ENCODE data around the gene PTPN14.
"Not testable (repeated sequence)": the region's sequence is repeated elsewhere in the genome, so short reads cannot be mapped to it uniquely, and the experiment has no call there.

PTPN14 gene

GRCh38 chr1:214551436-214552173 lies at the start of gene PTPN14:
TSS of gene PTPN14 (minus strand) at chr1:214551602. CDS start at chr1:214464803, 86,799 bp downstream.
- no peak for DNase-seq

GRCh38 chr1:214593158-214593557 lies 41.8 kb upstream of the PTPN14 start:
- no peak for DNase-seq

GRCh38 chr1:214591918-214592317 lies 40.5 kb upstream of the PTPN14 start:
- DNase-seq: not testable (repeated sequence)

- DNase-seq: no peak
Measured at GRCh38 chr1:214590696-214591095, 39.3 kb upstream of the PTPN14 start.

GRCh38 chr1:214588963-214589597 lies 37.7 kb upstream of the PTPN14 start:
- DNase-seq: no peak

- no peak for DNase-seq
Measured at GRCh38 chr1:214587165-214587564, 35.8 kb upstream of the PTPN14 start.

- no peak for DNase-seq
Measured at GRCh38 chr1:214586621-214587020, 35.2 kb upstream of the PTPN14 start.

GRCh38 chr1:214584805-214585766 lies 33.7 kb upstream of the PTPN14 start:
- no peak for DNase-seq

GRCh38 chr1:214583824-214584554 lies 32.6 kb upstream of the PTPN14 start:
- DNase-seq: no peak

- no peak for DNase-seq
Measured at GRCh38 chr1:214583113-214583512, 31.7 kb upstream of the PTPN14 start.

GRCh38 chr1:214582289-214582891 lies 31.0 kb upstream of the PTPN14 start:
- DNase-seq: no peak

- no peak for DNase-seq
Measured at GRCh38 chr1:214581785-214582184, 30.4 kb upstream of the PTPN14 start.

- no peak for DNase-seq
Measured at GRCh38 chr1:214579183-214579582, 27.8 kb upstream of the PTPN14 start.

GRCh38 chr1:214576120-214576519 lies 24.7 kb upstream of the PTPN14 start:
- DNase-seq: not testable (repeated sequence)

- no peak for DNase-seq
Measured at GRCh38 chr1:214574598-214575411, 23.4 kb upstream of the PTPN14 start.

GRCh38 chr1:214573386-214574318 lies 22.2 kb upstream of the PTPN14 start:
- no peak for DNase-seq

GRCh38 chr1:214571281-214571680 lies 19.9 kb upstream of the PTPN14 start:
- DNase-seq: no peak

GRCh38 chr1:214570442-214570841 lies 19.0 kb upstream of the PTPN14 start:
- DNase-seq: no peak

- DNase-seq: no peak
Measured at GRCh38 chr1:214569357-214570004, 18.1 kb upstream of the PTPN14 start.

- DNase-seq: no peak
Measured at GRCh38 chr1:214568328-214568727, 16.9 kb upstream of the PTPN14 start.
